IMR-90 (cell line): ENCODE data around the gene PCNX4. TPM values are rescaled to one million over a fixed set of nuclear protein-coding genes. Genes with fewer than 3 reads are reported as not detected.

ENCODE experiments used
- ATAC-seq: fragments of 200-7000 bp; cut with Tn5 transposase; 2 replicates; pipeline ENCODE4 v1.9.1; 2020; ENCODE audit warnings: low read depth, mild to moderate bottlenecking, moderate library complexity
- BruUV-seq: library from RNA; stranded (reverse); fragments of 400-500 nt; replicated peaks from 2 replicates; lab custom pipeline; 2021; lab: Mats Ljungman, UMichigan
- CTCF ChIA-PET: fragments of 300-600 bp; formaldehyde crosslinking; extraction: SDS; loops from one replicate; lab custom pipeline; 2021; ENCODE audit warnings: antibody characterized with exemption; lab: Yijun Ruan, JAX
- POLR2A ChIA-PET: fragments of 300-600 bp; sonication (Branson Sonifier 250); formaldehyde crosslinking; loops from one replicate; lab custom pipeline; 2022; ENCODE audit warnings: antibody characterized with exemption; ENCODE audit not compliant: unreplicated experiment; lab: Charles Lee
- DNase-seq: peaks from one replicate; pipeline ENCODE4 v3.0.0; 2013
- H2AFZ ChIP-seq: replicated peaks from 2 replicates; pipeline ENCODE3; 2013; ENCODE audit warnings: low read length, mild to moderate bottlenecking; ENCODE audit not compliant: poor library complexity
- H2AK5ac ChIP-seq: 2 replicates; pipeline ENCODE4 v1.6.1; 2013; ENCODE audit warnings: low read depth, low read length, inconsistent platforms
- H2AK9ac ChIP-seq: replicated peaks from 2 replicates; pipeline ENCODE3; 2013; ENCODE audit warnings: mild to moderate bottlenecking, low read depth, low read length, moderate library complexity; ENCODE audit not compliant: poor library complexity
- H2BK120ac ChIP-seq: 2 replicates; pipeline ENCODE4 v1.6.1; 2013; ENCODE audit warnings: low read depth, low read length, inconsistent platforms
- H2BK15ac ChIP-seq: 3 replicates; pipeline ENCODE4 v1.6.1; 2013; ENCODE audit warnings: low read depth, low read length, inconsistent platforms
- H2BK20ac ChIP-seq: 2 replicates; pipeline ENCODE4 v1.6.1; 2013; ENCODE audit warnings: low read depth, mild to moderate bottlenecking, inconsistent platforms, low read length, moderate library complexity
- H2BK5ac ChIP-seq: 2 replicates; pipeline ENCODE4 v1.6.1; 2013; ENCODE audit warnings: mild to moderate bottlenecking, low read depth, low read length, inconsistent platforms; ENCODE audit not compliant: poor library complexity, severe bottlenecking
- H3K14ac ChIP-seq: replicated peaks from 2 replicates; pipeline ENCODE4 v1.6.1; 2013; ENCODE audit warnings: low read depth, low read length, inconsistent platforms
- H3K18ac ChIP-seq: 2 replicates; pipeline ENCODE4 v1.6.1; 2013; ENCODE audit warnings: low read depth, low read length, control low read depth
- H3K23ac ChIP-seq: 2 replicates; pipeline ENCODE4 v1.6.1; 2013; ENCODE audit warnings: low read depth, low read length, inconsistent platforms
- H3K27ac ChIP-seq: 2 replicates; pipeline ENCODE4 v1.5.1; 2013; ENCODE audit warnings: mild to moderate bottlenecking, control low read depth, low read length; ENCODE audit not compliant: insufficient read depth
- H3K27me3 ChIP-seq: 2 replicates; pipeline ENCODE4 v1.6.1; 2013; ENCODE audit warnings: low read length; ENCODE audit not compliant: control insufficient read depth, insufficient read depth
- H3K36me3 ChIP-seq: 2 replicates; pipeline ENCODE4 v1.6.1; 2013; ENCODE audit warnings: low read length, mixed read lengths; ENCODE audit not compliant: control insufficient read depth, insufficient read depth
- H3K4ac ChIP-seq: 2 replicates; pipeline ENCODE4 v1.6.1; 2013; ENCODE audit warnings: low read depth, low read length, inconsistent platforms
- H3K4me1 ChIP-seq: 2 replicates; pipeline ENCODE4 v1.6.1; 2013; ENCODE audit warnings: low read length, mixed read lengths; ENCODE audit not compliant: control insufficient read depth, insufficient read depth
- H3K4me2 ChIP-seq: 2 replicates; pipeline ENCODE4 v1.6.1; 2013; ENCODE audit warnings: low read depth, mild to moderate bottlenecking, control low read depth, low read length, moderate library complexity
- H3K4me3 ChIP-seq: 2 replicates; pipeline ENCODE4 v1.5.1; 2013; ENCODE audit warnings: low read depth, mild to moderate bottlenecking, control low read depth, low read length, moderate library complexity; ENCODE audit not compliant: insufficient read depth
- H3K56ac ChIP-seq: 2 replicates; pipeline ENCODE4 v1.6.1; 2013; ENCODE audit warnings: low read length, inconsistent platforms; ENCODE audit not compliant: insufficient read depth; ENCODE audit errors: extremely low read depth
- H3K79me1 ChIP-seq, 2 experiments: 2 replicates each; pipeline ENCODE4 v1.6.1; 2013; ENCODE audit warnings: low read length in 2 of 2, inconsistent platforms in 1 of 2, low read depth in 1 of 2
- H3K9ac ChIP-seq: 2 replicates; pipeline ENCODE4 v1.6.1; 2013; ENCODE audit warnings: low read depth, low read length, control low read depth
- H3K9me1 ChIP-seq: 2 replicates; pipeline ENCODE4 v1.6.1; 2013; ENCODE audit warnings: low read length, inconsistent platforms; ENCODE audit not compliant: insufficient read depth
- H3K9me3 ChIP-seq: 2 replicates; pipeline ENCODE4 v1.6.1; 2013; ENCODE audit warnings: low read length; ENCODE audit not compliant: control insufficient read depth, insufficient read depth
- H4K20me1 ChIP-seq: 2 replicates; pipeline ENCODE4 v1.6.1; 2013; ENCODE audit warnings: low read length, inconsistent platforms; ENCODE audit not compliant: insufficient read depth
- H4K5ac ChIP-seq: 2 replicates; pipeline ENCODE4 v1.6.1; 2013; ENCODE audit warnings: mild to moderate bottlenecking, low read depth, low read length, control low read depth
- H4K8ac ChIP-seq, 2 experiments: 2 replicates each; pipeline ENCODE4 v1.6.1; 2013; ENCODE audit warnings: low read depth in 2 of 2, low read length in 2 of 2, control low read depth in 1 of 2, inconsistent platforms in 1 of 2
- H4K91ac ChIP-seq: 2 replicates; pipeline ENCODE4 v1.6.1; 2013; ENCODE audit warnings: low read depth, low read length, inconsistent platforms; ENCODE audit not compliant: insufficient read depth
- NFE2L2 ChIP-seq: fragments of 150-350 bp; IDR thresholded peaks from 2 replicates; pipeline ENCODE4 v1.6.1; 2016; ENCODE audit warnings: low read depth, mild to moderate bottlenecking, low read length
- RCOR1 ChIP-seq: IDR thresholded peaks from 2 replicates; pipeline ENCODE4 v1.6.1; 2012; ENCODE audit warnings: mild to moderate bottlenecking, low read length, improper control_type of control experiment; ENCODE audit not compliant: insufficient replicate concordance
- RFX5 ChIP-seq: IDR thresholded peaks from 2 replicates; pipeline ENCODE4 v1.8.0; 2012; ENCODE audit warnings: low read depth, mild to moderate bottlenecking, low read length, moderate library complexity
- SMC3 ChIP-seq: fragments of 150-350 bp; IDR thresholded peaks from 2 replicates; pipeline ENCODE4 v1.6.1; 2016; ENCODE audit warnings: low read depth, mild to moderate bottlenecking, antibody characterized with exemption, low read length, moderate library complexity
- WGBS, 2 experiments: methylation state at CpG; one replicate each; pipeline versions ENCODE4 v1.1.5 to v1.1.7; 2013; ENCODE audit warnings: missing lambda C conversion rate in 2 of 2; ENCODE audit not compliant: insufficient read length in 1 of 2; ENCODE audit errors: extremely low coverage in 2 of 2; 5-methylcytosine and 5-hydroxymethylcytosine counted together
- dilution Hi-C: fragments of 300-500 bp; cut with HindIII; formaldehyde crosslinking; loops from one replicate; pipeline ENCODE4 v1.14.3; 2018; ENCODE audit warnings: low sequenced_read_pairs; ENCODE audit not compliant: unreplicated experiment
- in situ Hi-C: fragments of 300-500 bp; cut with MboI; formaldehyde crosslinking; loops from 3 replicates; pipeline ENCODE4 v1.14.3; 2019; ENCODE audit warnings: low sequenced_read_pairs, inconsistent platforms, mixed read lengths
- intact Hi-C: fragments of 100-400 bp; cut with micrococcal nuclease; formaldehyde crosslinking; loops from 2 replicates; pipeline ENCODE4 v1.10.0; 2022
- polyA plus RNA-seq, 3 experiments: library from polyadenylated mRNA; depleted of rRNA; stranded (reverse); fragments of >200 nt; gene quantifications; 2 replicates each; pipeline ENCODE4 v1.2.3, GENCODE V29; 2012; ENCODE audit warnings: low replicate concordance in 1 of 3
- total RNA-seq: library from RNA; depleted of rRNA; stranded (reverse); fragments of >200 nt; gene quantifications from 2 replicates; pipeline ENCODE4 v1.2.3, GENCODE V29; 2012

PCNX4 gene
- total and polyA plus RNA-seq, 2 of the 4 experiments (the other 2 are of a cell fraction): 55.4 to 128 TPM

- ATAC-seq (no peak), DNase-seq (no peak)
- Histone ChIP-seq H2BK15ac (no peak overlapping the region), H2AFZ (peak overlapping the region; percentile 33), H3K9me1 (peaks cover 5% of the 10 kb centered on the region; the same call in 1 of the 2 replicates), H4K5ac (no peak overlapping the region), H4K91ac (no peak overlapping the region), H3K23ac (peak overlapping the region; percentile 82), H3K9ac (no peak overlapping the region), H3K18ac (no peak overlapping the region), H3K4me1 (peaks cover 6% of the 10 kb centered on the region), H3K56ac (no peak overlapping the region), H3K79me1 (peaks cover 16 to 34% of the 10 kb centered on the region in 2 experiments), H3K14ac (peak overlapping the region; percentile 50; the same call in 1 of the 2 replicates), H4K20me1 (no peaks in the 10 kb centered on the region), H3K4me3 (no peak overlapping the region), H2BK20ac (no peak overlapping the region), H3K4me2 (peak overlapping the region; percentile 81), H2BK120ac (no peak overlapping the region), H2AK5ac (no peak overlapping the region), H2AK9ac (no peak overlapping the region), H4K8ac (0 out of 4 replicates have a peak overlapping the region, but pooled peaks of 1 of the 2 experiments have one; percentile 15), H3K4ac (0 out of 2 replicates have a peak overlapping the region, but pooled peaks have one; percentile 20), H3K27ac (no peak overlapping the region), H2BK5ac (no peak overlapping the region), H3K36me3 (peaks cover 3% of the 10 kb centered on the region; the same call in 1 of the 2 replicates), H3K27me3 (no peaks in the 10 kb centered on the region), H3K9me3 (no peaks in the 10 kb centered on the region)
- CTCF ChIA-PET: no interaction called here
- dilution Hi-C loops (no loop called here), intact Hi-C loops (no loop called here), in situ Hi-C loops (loop anchor here (5.0 kb wide), 1 partner anchor 71 kb away; the partner anchor contains the start of gene PCNX4)
- WGBS, 2 experiments: no CpG with 5 or more reads among the region's 6 CpGs
- POLR2A ChIA-PET: no interaction called here
- BruUV-seq: TSS peak; percentile 59
- TF ChIP-seq SMC3: no peak
- TF ChIP-seq RFX5: no peak
- no peak for TF ChIP-seq RCOR1
- no peak for TF ChIP-seq NFE2L2
These were observed 72.0 kb downstream of the PCNX4 start for GRCh38 chr14:60163693-60164092.
